Stomach (tissue), 4 donors: Measurements from ENCODE around the gene E2F2.
"Not testable (repeated sequence)": the region's sequence is repeated elsewhere in the genome, so short reads cannot be mapped to it uniquely, and the experiment has no call there.

ENCODE experiments used
- EP300 ChIP-seq: sonication (generic); formaldehyde crosslinking; IDR thresholded peaks from one replicate; pipeline ENCODE4 v1.6.1; 2017; ENCODE audit warnings: antibody characterized with exemption
- POLR2AphosphoS5 ChIP-seq, 3 donors: sonication (generic); formaldehyde crosslinking; IDR thresholded peaks; one replicate each; pipeline ENCODE4 v1.6.1; 2016; ENCODE audit warnings: antibody characterized with exemption in 3 of 3
- TF ChIP-seq, protein P1 (sequence below), 7 experiments: fragments of 450-650 bp in 4 of 7; fragments of 200-600 bp in 3 of 7; sonication (generic) in 3 of 7; IDR thresholded peaks; one replicate each; pipeline ENCODE4 v1.5.1; 2016 to 2019; ENCODE audit warnings: antibody characterized with exemption in 7 of 7, control low read depth in 2 of 7, mild to moderate bottlenecking in 1 of 7

DNA sequence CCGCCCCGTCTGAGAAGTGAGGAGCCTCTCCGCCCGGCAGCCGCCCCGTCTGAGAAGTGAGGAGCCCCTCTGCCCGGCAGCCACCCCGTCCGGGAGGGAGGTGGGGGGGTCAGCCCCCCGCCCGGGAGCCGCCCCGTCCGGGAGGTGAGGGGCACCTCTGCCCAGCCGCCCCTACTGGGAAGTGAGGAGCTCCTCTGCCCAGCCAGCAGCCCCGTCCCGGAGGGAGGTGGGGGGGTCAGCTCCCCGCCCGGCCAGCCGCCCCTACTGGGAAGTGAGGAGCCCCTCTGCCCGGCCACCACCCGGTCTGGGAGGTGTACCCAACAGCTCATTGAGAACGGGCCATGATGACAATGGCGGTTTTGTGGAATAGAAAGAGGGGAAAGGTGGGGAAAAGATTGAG, 26.9 kb downstream of the E2F2 start:
- TF ChIP-seq, protein P1, sequence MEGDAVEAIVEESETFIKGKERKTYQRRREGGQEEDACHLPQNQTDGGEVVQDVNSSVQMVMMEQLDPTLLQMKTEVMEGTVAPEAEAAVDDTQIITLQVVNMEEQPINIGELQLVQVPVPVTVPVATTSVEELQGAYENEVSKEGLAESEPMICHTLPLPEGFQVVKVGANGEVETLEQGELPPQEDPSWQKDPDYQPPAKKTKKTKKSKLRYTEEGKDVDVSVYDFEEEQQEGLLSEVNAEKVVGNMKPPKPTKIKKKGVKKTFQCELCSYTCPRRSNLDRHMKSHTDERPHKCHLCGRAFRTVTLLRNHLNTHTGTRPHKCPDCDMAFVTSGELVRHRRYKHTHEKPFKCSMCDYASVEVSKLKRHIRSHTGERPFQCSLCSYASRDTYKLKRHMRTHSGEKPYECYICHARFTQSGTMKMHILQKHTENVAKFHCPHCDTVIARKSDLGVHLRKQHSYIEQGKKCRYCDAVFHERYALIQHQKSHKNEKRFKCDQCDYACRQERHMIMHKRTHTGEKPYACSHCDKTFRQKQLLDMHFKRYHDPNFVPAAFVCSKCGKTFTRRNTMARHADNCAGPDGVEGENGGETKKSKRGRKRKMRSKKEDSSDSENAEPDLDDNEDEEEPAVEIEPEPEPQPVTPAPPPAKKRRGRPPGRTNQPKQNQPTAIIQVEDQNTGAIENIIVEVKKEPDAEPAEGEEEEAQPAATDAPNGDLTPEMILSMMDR (IDR thresholded peaks at IDR 0.05), result not testable (repeated sequence)
- TF ChIP-seq POLR2AphosphoS5 (IDR thresholded peaks at IDR 0.05); EP300: not testable (repeated sequence)
